K562 (cell line): ENCODE measurements around the gene ERCC6. TPM values are rescaled to one million over a fixed set of nuclear protein-coding genes. Genes with fewer than 3 reads are reported as not detected.

ENCODE experiments used
- ATAC-seq: fragments of 200-7000 bp; cut with Tn5 transposase; 3 replicates; pipeline ENCODE4 v1.9.1; 2020; ENCODE audit warnings: moderate library complexity
- BruUV-seq: library from RNA; stranded (reverse); fragments of 400-500 nt; replicated peaks from 2 replicates; lab custom pipeline; 2021; lab: Mats Ljungman, UMichigan
- CTCF ChIA-PET: fragments of 300-600 bp; formaldehyde crosslinking; extraction: SDS; loops from one replicate; lab custom pipeline; 2021; ENCODE audit warnings: low intra/inter-chr PET ratio; lab: Yijun Ruan, JAX
- POLR2A ChIA-PET: fragments of 300-600, 350-650 bp; sonication (Branson Sonifier 250); formaldehyde crosslinking; extraction: SDS; loops from one replicate; lab custom pipeline; 2021; ENCODE audit warnings: antibody characterized with exemption, inconsistent platforms; lab: Yijun Ruan, JAX
- DNase-seq, 4 experiments: peaks; one replicate each; pipeline versions ENCODE4 v3.0.0 to v3.0.0-alpha.2; 2011 to 2018; ENCODE audit warnings: low spot score in 3 of 4, mixed read lengths in 3 of 4; ENCODE audit errors: extremely low read depth in 1 of 4
- FAIRE-seq: peaks from 2 replicates; lab custom pipeline; 2011; peaks lifted over from hg19 to GRCh38; lab: Jason Lieb, UNC
- H2AFZ ChIP-seq: 2 replicates; pipeline ENCODE4 v1.6.0; 2011; ENCODE audit warnings: low read depth, low read length, control low read depth, inconsistent platforms
- H3K27ac ChIP-seq: fragments of 200-600 bp; 3 replicates; pipeline ENCODE4 v1.8.0; 2011; ENCODE audit warnings: low read depth, mild to moderate bottlenecking, control low read depth, inconsistent platforms, low read length, moderate library complexity, mixed read lengths; ENCODE audit errors: extremely low read depth
- H3K27me3 ChIP-seq, 2 experiments: fragments of 300-600 bp in 1 of 2; 2 replicates in 1 of 2; 3 replicates in 1 of 2; pipeline versions ENCODE4 v1.6.0 to v1.8.0; 2011; ENCODE audit warnings: inconsistent platforms in 2 of 2, low read length in 2 of 2, mild to moderate bottlenecking in 1 of 2, mixed read lengths in 1 of 2, moderate library complexity in 1 of 2; ENCODE audit not compliant: control insufficient read depth in 2 of 2, insufficient read depth in 2 of 2
- H3K36me3 ChIP-seq: fragments of 300-600 bp; 3 replicates; pipeline ENCODE4 v1.8.0; 2011; ENCODE audit warnings: mild to moderate bottlenecking, low read length, inconsistent platforms; ENCODE audit not compliant: control insufficient read depth, insufficient read depth
- H3K4me1 ChIP-seq, 2 experiments: fragments of 200-600 bp in 1 of 2; replicated peaks in 1 of 2; 2 replicates in 1 of 2; 3 replicates in 1 of 2; pipeline versions ENCODE4 v1.5.1 to v1.8.0; 2011; ENCODE audit warnings: inconsistent platforms in 2 of 2, low read length in 2 of 2, mild to moderate bottlenecking in 1 of 2, mixed read lengths in 1 of 2, moderate library complexity in 1 of 2; ENCODE audit not compliant: control insufficient read depth in 2 of 2, insufficient read depth in 2 of 2
- H3K4me2 ChIP-seq: 2 replicates; pipeline ENCODE4 v1.6.1; 2011; ENCODE audit warnings: low read length, control low read depth, inconsistent platforms, mixed read lengths; ENCODE audit not compliant: insufficient read depth
- H3K4me3 ChIP-seq: fragments of 200-600 bp; sonication (generic), shearing (Covaris generic); 2 replicates; pipeline ENCODE4 v1.5.1; 2016; ENCODE audit warnings: control low read depth, inconsistent platforms
- H3K79me2 ChIP-seq: fragments of 200-600 bp; 3 replicates; pipeline ENCODE4 v1.8.0; 2011; ENCODE audit warnings: low read length, inconsistent platforms; ENCODE audit not compliant: control insufficient read depth, insufficient read depth
- H3K9ac ChIP-seq, 2 experiments: 2 replicates each; pipeline versions ENCODE4 v1.6.0 to v1.6.1; 2011; ENCODE audit warnings: low read depth in 2 of 2, low read length in 2 of 2, control low read depth in 1 of 2, inconsistent platforms in 1 of 2, mild to moderate bottlenecking in 1 of 2, mixed read lengths in 1 of 2; ENCODE audit not compliant: insufficient read depth in 1 of 2
- H3K9me1 ChIP-seq: one replicate; pipeline ENCODE4 v1.6.0; 2011; ENCODE audit warnings: inconsistent platforms, mild to moderate bottlenecking, low read length, moderate library complexity; ENCODE audit not compliant: control insufficient read depth, insufficient read depth
- H3K9me3 ChIP-seq: replicated peaks from 2 replicates; pipeline ENCODE4 v1.5.1; 2011; ENCODE audit warnings: low read depth, low read length, inconsistent platforms; ENCODE audit not compliant: control insufficient read depth, insufficient read depth
- H4K20me1 ChIP-seq: replicated peaks from 2 replicates; pipeline ENCODE4 v1.6.1; 2011; ENCODE audit warnings: low read length, inconsistent platforms, mixed read lengths; ENCODE audit not compliant: control insufficient read depth, insufficient read depth
- C11orf30 ChIP-seq: fragments of 450-650 bp; IDR thresholded peaks from 2 replicates; pipeline ENCODE4 v1.6.1; 2016; ENCODE audit warnings: low read depth, mild to moderate bottlenecking
- E4F1 ChIP-seq: fragments of 250-450 bp; sonication (Bioruptor Pico); IDR thresholded peaks from 2 replicates; pipeline ENCODE4 v1.5.0; 2021; ENCODE audit warnings: mild to moderate bottlenecking, borderline replicate concordance
- FOSL1 ChIP-seq: fragments of 200-800 bp; sonication (Bioruptor generic); conservative IDR thresholded peaks from 2 replicates; pipeline ENCODE4 v1.6.1; 2016; ENCODE audit warnings: missing genetic modification characterization, missing compliant biosample characterization
- L3MBTL2 ChIP-seq: fragments of 450-650 bp; IDR thresholded peaks from 2 replicates; pipeline ENCODE4 v1.6.1; 2016; ENCODE audit warnings: mild to moderate bottlenecking, moderate library complexity
- MAFF ChIP-seq: IDR thresholded peaks from 2 replicates; pipeline ENCODE4 v1.6.1; 2012; ENCODE audit warnings: low read length, improper control_type of control experiment
- MAFG ChIP-seq: fragments of 450-650 bp; conservative IDR thresholded peaks from 2 replicates; pipeline ENCODE4 v1.6.1; 2016; ENCODE audit warnings: missing genetic modification characterization, missing compliant biosample characterization
- MAFK ChIP-seq: IDR thresholded peaks from 2 replicates; pipeline ENCODE4 v1.6.1; 2011; ENCODE audit warnings: low read length, improper control_type of control experiment
- NCOA4 ChIP-seq: fragments of 450-650 bp; IDR thresholded peaks from 2 replicates; pipeline ENCODE4 v1.6.1; 2018; ENCODE audit warnings: mild to moderate bottlenecking; ENCODE audit not compliant: partially characterized antibody
- SP1 ChIP-seq: sonication (generic); formaldehyde crosslinking; IDR thresholded peaks from 2 replicates; pipeline ENCODE4 v1.8.1; 2022; ENCODE audit warnings: mild to moderate bottlenecking, missing genetic modification reagents
- TAF7 ChIP-seq: fragments of 450-650 bp; IDR thresholded peaks from 2 replicates; pipeline ENCODE4 v1.6.1; 2016; ENCODE audit warnings: missing genetic modification characterization, missing compliant biosample characterization
- ZNF146 ChIP-seq: IDR thresholded peaks from one replicate; pipeline ENCODE4 v1.6.1; 2018; ENCODE audit warnings: missing compliant biosample characterization; ENCODE audit not compliant: unreplicated experiment
- ZNF316 ChIP-seq: fragments of 450-650 bp; IDR thresholded peaks from 2 replicates; pipeline ENCODE4 v1.6.1; 2016
- ZNF830 ChIP-seq: fragments of 250-450 bp; sonication (Bioruptor Pico); IDR thresholded peaks from 2 replicates; pipeline ENCODE4 v1.5.0; 2021; ENCODE audit warnings: mild to moderate bottlenecking
- ZSCAN29 ChIP-seq: fragments of 450-650 bp; IDR thresholded peaks from 2 replicates; pipeline ENCODE4 v1.6.1; 2017
- WGBS: fragments of 100-300 bp; shearing (Covaris generic); methylation state at CpG from one replicate; pipeline ENCODE4 v1.1.6; 2016; ENCODE audit warnings: low coverage, mixed read lengths; ENCODE audit not compliant: insufficient coverage; ENCODE audit errors: missing lambda C conversion rate; 5-methylcytosine and 5-hydroxymethylcytosine counted together
- in situ Hi-C: fragments of 300-500 bp; cut with MboI; formaldehyde crosslinking; loops from 4 replicates; pipeline ENCODE4 v1.15.0; 2018; ENCODE audit warnings: inconsistent platforms, mixed read lengths
- intact Hi-C: fragments of 100-400 bp; cut with micrococcal nuclease; formaldehyde crosslinking; loops from 2 replicates; pipeline ENCODE4 v1.14.2; 2022
- polyA plus RNA-seq, 8 experiments: library from polyadenylated mRNA; depleted of rRNA in 4 of 8; stranded (reverse) in 5 of 8; unstranded in 3 of 8; fragments of >200 nt; fragmentation: Nextera tagmentation in 2 of 8; fragmentation: Illumina TruSeq in 1 of 8; extraction: Ambion mirVana in 2 of 8; extraction: Trizol in 1 of 8; gene quantifications; 2 replicates each; pipeline versions ENCODE4 v1.2.1 to v1.2.3, GENCODE V29; 2011 to 2014; ENCODE audit warnings: inconsistent platforms in 1 of 8, missing spikeins in 1 of 8
- total RNA-seq, 7 experiments: library from RNA; depleted of rRNA in 6 of 7; stranded (reverse); fragments of >200 nt in 6 of 7; fragmentation: Illumina TruSeq in 2 of 7; extraction: Trizol in 2 of 7; gene quantifications; 2 replicates each; pipeline versions ENCODE4 v1.2.1 to v1.2.3, GENCODE V29; 2011 to 2021; ENCODE audit warnings: low replicate concordance in 1 of 7
- TF ChIP-seq, protein P1 (sequence below): fragments of 250-450 bp; sonication (Bioruptor Pico); IDR thresholded peaks from 2 replicates; pipeline ENCODE4 v1.5.1; 2021; ENCODE audit warnings: mild to moderate bottlenecking

ERCC6 gene
- total and polyA plus RNA-seq, 9 of the 15 experiments (the other 6 are each of a cell fraction or from before 2014, with no cell fraction given) = 7.8 to 17.7 (median 11.8) TPM

GRCh38 chr10:49518566-49518965 is 20.4 kb downstream of the ERCC6 start (continued):
- TF ChIP-seq ZNF146 (CRISPR knock-in tag) = no peak

DNA sequence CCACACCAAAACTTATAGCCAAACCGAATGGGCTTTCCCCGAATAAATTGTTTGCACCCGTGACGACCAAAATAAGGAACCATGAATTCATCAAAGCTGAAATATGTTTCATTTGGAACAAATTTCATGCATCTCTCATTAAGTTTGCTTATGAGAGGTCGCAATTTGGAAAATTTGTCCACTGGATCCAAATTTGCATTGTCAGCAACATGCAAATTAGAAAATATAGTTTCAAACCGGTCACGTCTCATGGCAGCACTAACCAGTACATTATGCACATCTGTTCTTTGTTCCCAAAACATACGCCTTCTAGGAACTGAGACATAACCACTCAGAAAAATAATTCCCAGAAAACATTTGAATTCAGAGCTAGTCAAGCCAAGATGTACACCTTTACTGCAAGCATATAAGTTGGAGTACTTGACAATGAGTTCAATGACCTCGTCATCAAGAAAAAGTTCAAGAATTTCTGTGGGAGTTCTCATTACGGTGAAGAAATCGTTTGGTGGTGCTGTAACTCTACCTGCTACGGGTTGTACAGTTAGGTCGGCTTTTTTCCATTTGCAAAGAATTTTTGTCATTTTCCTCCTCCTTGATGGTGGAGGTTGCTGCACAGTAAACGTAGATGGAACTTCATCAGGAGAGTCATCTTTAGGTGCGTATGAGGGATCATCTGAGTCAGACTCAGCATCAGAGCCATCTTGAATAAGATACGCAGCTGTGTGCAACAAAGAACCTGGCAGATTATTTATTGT is 22.5 kb downstream of the ERCC6 start:
- no peaks in the 10 kb centered on the region for H3K4me1 ChIP-seq
- ATAC-seq (no peak), FAIRE-seq (no peak), DNase-seq (no peak)
- no peak overlapping the region for H3K4me3 ChIP-seq
- WGBS = 86% methylated on average over 16 of the region's 16 CpGs
- H3K36me3 ChIP-seq = peaks cover 39% of the 10 kb centered on the region; the same call in 2 of the 3 replicates
- in situ Hi-C loops = loop anchor here (5.0 to 10.0 kb wide), 3 partner anchors 104 to 862 kb away; no protein-coding TSS in a partner anchor
- POLR2A ChIA-PET = interaction anchor here (1.0 to 1.1 kb wide), 2 partner anchors 9 to 117 kb away, joined by 3 read pairs; no protein-coding TSS in a partner anchor
- no peaks in the 10 kb centered on the region for H3K9me1 ChIP-seq
- H3K4me2 ChIP-seq = no peak overlapping the region
- 0 out of 3 replicates have a peak, but pooled peaks cover 4% of the 10 kb centered on the region for H3K79me2 ChIP-seq
- no peak overlapping the region for H2AFZ ChIP-seq
- H3K9me3 ChIP-seq = no peaks in the 10 kb centered on the region
- TF ChIP-seq MAFG (peak; percentile 80), L3MBTL2 (no peak), E4F1 (no peak), C11orf30 (peak; percentile 82), ZSCAN29 (no peak), MAFF (peak; percentile 89), FOSL1 (no peak), ZNF316 (peak; percentile 92), TAF7 (tag) (no peak), NCOA4 (no peak), ZNF830 (CRISPR knock-in tag) (no peak), MAFK (peak; percentile 91), SP1 (no peak)
- TF ChIP-seq, protein P1, sequence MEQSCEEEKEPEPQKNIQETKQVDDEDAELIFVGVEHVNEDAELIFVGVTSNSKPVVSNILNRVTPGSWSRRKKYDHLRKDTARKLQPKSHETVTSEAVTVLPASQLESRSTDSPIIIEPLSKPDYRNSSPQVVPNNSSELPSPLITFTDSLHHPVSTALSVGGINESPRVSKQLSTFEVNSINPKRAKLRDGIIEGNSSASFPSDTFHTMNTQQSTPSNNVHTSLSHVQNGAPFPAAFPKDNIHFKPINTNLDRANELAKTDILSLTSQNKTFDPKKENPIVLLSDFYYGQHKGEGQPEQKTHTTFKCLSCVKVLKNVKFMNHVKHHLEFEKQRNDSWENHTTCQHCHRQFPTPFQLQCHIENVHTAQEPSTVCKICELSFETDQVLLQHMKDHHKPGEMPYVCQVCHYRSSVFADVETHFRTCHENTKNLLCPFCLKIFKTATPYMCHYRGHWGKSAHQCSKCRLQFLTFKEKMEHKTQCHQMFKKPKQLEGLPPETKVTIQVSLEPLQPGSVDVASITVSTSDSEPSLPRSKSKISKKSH (CRISPR knock-in tag) = no peak
- TF ChIP-seq, all 486 proteins: peak for 5
- intact Hi-C loops = loop anchor here (10.0 kb wide), 1 partner anchor 772 kb away; no protein-coding TSS in a partner anchor
- CTCF ChIA-PET = interaction anchor here (1.0 kb wide), 1 partner anchor 631 kb away, joined by 3 read pairs; no protein-coding TSS in a partner anchor
- H4K20me1 ChIP-seq = peaks cover 15% of the 10 kb centered on the region
- no peak overlapping the region for H3K9ac ChIP-seq
- no peak overlapping the region for H3K27ac ChIP-seq
- no TSS peak for BruUV-seq
- no peaks in the 10 kb centered on the region for H3K27me3 ChIP-seq
